Measurements from ENCODE around the gene IFIT2.
"Not testable (repeated sequence)": the region's sequence is repeated elsewhere in the genome, so short reads cannot be mapped to it uniquely, and the experiment has no call there.

Gene IFIT2

GRCh38 chr10:89301721-89302445 lies at the start of gene IFIT2:
Gene IFIT2 (plus strand): TSS chr10:89302046. CDS start chr10:89302124, 78 bp downstream.
- peak; percentile 84 for DNase-seq

- DNase-seq = no peak
Measured at GRCh38 chr10:89252225-89252585, 49.6 kb upstream of the IFIT2 start.

GRCh38 chr10:89255091-89255579 lies 46.7 kb upstream of the IFIT2 start:
- DNase-seq = not testable (repeated sequence)

GRCh38 chr10:89255793-89256192 lies 46.1 kb upstream of the IFIT2 start:
- DNase-seq = no peak

GRCh38 chr10:89256340-89256739 lies 45.5 kb upstream of the IFIT2 start:
- DNase-seq = no peak

- no peak for DNase-seq
Measured at GRCh38 chr10:89256962-89257361, 44.9 kb upstream of the IFIT2 start.

- DNase-seq = no peak
Measured at GRCh38 chr10:89257581-89257980, 44.3 kb upstream of the IFIT2 start.

- no peak for DNase-seq
Measured at GRCh38 chr10:89258881-89259280, 43.0 kb upstream of the IFIT2 start.

- peak; percentile 36 for DNase-seq
Measured at GRCh38 chr10:89262086-89263051, 39.5 kb upstream of the IFIT2 start.

- DNase-seq = no peak
Measured at GRCh38 chr10:89263091-89263490, 38.8 kb upstream of the IFIT2 start.

GRCh38 chr10:89263531-89263930 lies 38.3 kb upstream of the IFIT2 start:
- no peak for DNase-seq

GRCh38 chr10:89266721-89267453 lies 35.0 kb upstream of the IFIT2 start:
- no peak for DNase-seq

- DNase-seq = no peak
Measured at GRCh38 chr10:89269433-89270152, 32.3 kb upstream of the IFIT2 start.

- no peak for DNase-seq
Measured at GRCh38 chr10:89270153-89270483, 31.7 kb upstream of the IFIT2 start.

- no peak for DNase-seq
Measured at GRCh38 chr10:89271532-89271931, 30.3 kb upstream of the IFIT2 start.

GRCh38 chr10:89273680-89274079 lies 28.2 kb upstream of the IFIT2 start:
- DNase-seq = no peak

- peak; percentile 47 for DNase-seq
Measured at GRCh38 chr10:89274928-89275327, 26.9 kb upstream of the IFIT2 start.

- no peak for DNase-seq
Measured at GRCh38 chr10:89275383-89275782, 26.5 kb upstream of the IFIT2 start.

GRCh38 chr10:89278034-89278535 lies 23.8 kb upstream of the IFIT2 start:
- DNase-seq = peak; percentile 98

GRCh38 chr10:89278900-89279392 lies 22.9 kb upstream of the IFIT2 start:
- no peak for DNase-seq

GRCh38 chr10:89279421-89279869 lies 22.4 kb upstream of the IFIT2 start:
- peak; percentile 54 for DNase-seq

GRCh38 chr10:89280508-89280907 lies 21.3 kb upstream of the IFIT2 start:
- no peak for DNase-seq

All from HCEC 1CT (cell line).